Measurements from ENCODE around the gene TMEM14A.
A peak's percentile ranks its signal among the peaks of the same experiment; 100 is the strongest.

TMEM14A gene

GRCh38 chr6:52670502-52671409 is at the start of gene TMEM14A:
Gene TMEM14A (plus strand): TSS chr6:52671113. CDS start chr6:52677103, 5,990 bp downstream.
- no peak for TF ChIP-seq CTCF (IDR thresholded peaks at IDR 0.05; ENCODE audit: extremely low read depth, missing control alignments)
- DNase-seq (ENCODE audit: low spot score), result peak; percentile 93

- no peak for TF ChIP-seq CTCF (IDR thresholded peaks at IDR 0.05; ENCODE audit: extremely low read depth, missing control alignments)
- DNase-seq (ENCODE audit: low spot score), result no peak
Observed at GRCh38 chr6:52621631-52622030, 49.3 kb upstream of the TMEM14A start.

- no peak for TF ChIP-seq CTCF (IDR thresholded peaks at IDR 0.05; ENCODE audit: extremely low read depth, missing control alignments)
- DNase-seq (ENCODE audit: low spot score), result no peak
Observed at GRCh38 chr6:52622810-52623209, 48.1 kb upstream of the TMEM14A start.

- no peak for DNase-seq (ENCODE audit: low spot score)
- no peak for TF ChIP-seq CTCF (IDR thresholded peaks at IDR 0.05; ENCODE audit: extremely low read depth, missing control alignments)
Observed at GRCh38 chr6:52632011-52632410, 38.9 kb upstream of the TMEM14A start.

- DNase-seq (ENCODE audit: low spot score), result no peak
- TF ChIP-seq CTCF (IDR thresholded peaks at IDR 0.05; ENCODE audit: extremely low read depth, missing control alignments), result no peak
Observed at GRCh38 chr6:52634211-52634610, 36.7 kb upstream of the TMEM14A start.

- no peak for DNase-seq (ENCODE audit: low spot score)
- TF ChIP-seq CTCF (IDR thresholded peaks at IDR 0.05; ENCODE audit: extremely low read depth, missing control alignments), result no peak
Observed at GRCh38 chr6:52635049-52635577, 35.8 kb upstream of the TMEM14A start.

GRCh38 chr6:52636830-52637229 is 34.1 kb upstream of the TMEM14A start:
- DNase-seq (ENCODE audit: low spot score), result no peak
- no peak for TF ChIP-seq CTCF (IDR thresholded peaks at IDR 0.05; ENCODE audit: extremely low read depth, missing control alignments)

Measured in GM20000 (cell line).